Spleen (tissue), 11 donors: ENCODE data around the gene MEGF8. TPM values are rescaled to one million over a fixed set of nuclear protein-coding genes. Genes with fewer than 3 reads are reported as not detected.

Experiments
- microRNA-seq, 3 donors: library from miRNA; unstranded; fragments of <30 nt; microRNA quantifications; one replicate each; pipeline versions ENCODE4 to v1.1.0, GENCODE V29; 2019 to 2020
- polyA plus RNA-seq, 3 donors: library from polyadenylated mRNA; stranded (reverse); fragments of 200-250 nt; gene quantifications; one replicate each; pipeline ENCODE4 v1.2.1, GENCODE V29; 2013
- small RNA-seq, 4 donors: library from RNA; depleted of rRNA; stranded (forward); fragments of <200 nt; gene quantifications; one replicate each; pipeline ENCODE3, GENCODE V24; 2016
- total RNA-seq, 7 donors: library from RNA; depleted of rRNA in 3 of 7; stranded (reverse); fragments of >200 nt in 3 of 7; fragmentation: NEBNext Ultra II Directional in 4 of 7; extraction: Animal tissue kit (Norgen Biotek cat#: 25700) in 4 of 7; gene quantifications; one replicate each; pipeline versions ENCODE4 v1.1.0 to v1.2.1, GENCODE V29; 2016 to 2021
- donor health status: healthy with polysubstance abuse.
- donor health status: DM: no; HTN: no; CAD: no; lungs with moderate emphysema.
- donor health status: DM: no; HTN: no; CAD: no.
- donor health status: Bipolar disorder and iron deficiency.
- donor health status: healthy.
- donor health status: DM: no; HTN: no; CAD: no.
- donor health status: DM: yes; HTN: yes; CAD: no.

MEGF8 gene
- total and polyA plus RNA-seq, 10 donors: 2.3 to 26.2 (median 18.7) TPM

Small RNA genes lying within 50 kb of the gene (microRNA-seq; reads per million reads assigned to microRNA genes)
- gene MIR8077: 0 to 0.35 (median 0) reads per million in 3 donors

Small RNA genes lying within 50 kb of the gene (small RNA-seq; reads per million reads assigned to genes)
- 0 reads per million in 4 donors for gene MIR8077

Other genes with a start within 250 kb of the MEGF8 start
- 10 to 100 TPM; 12.0 to 21.0 (median 17.4) TPM for gene ZNF574, start 249.5 kb upstream of the MEGF8 start, total RNA-seq
- gene ZNF574, start 249.5 kb upstream of the MEGF8 start, polyA plus RNA-seq: 10 to 100 TPM in 1 of 3 donors, 1 to 10 TPM in 2; 4.7 to 10.5 (median 4.9) TPM
- 10 to 100 TPM; 22.7 to 67.4 (median 45.4) TPM for gene POU2F2, start 193.2 kb upstream of the MEGF8 start, total RNA-seq
- 10 to 100 TPM; 22.3 to 48.5 (median 33.3) TPM for gene POU2F2, start 193.2 kb upstream of the MEGF8 start, polyA plus RNA-seq
- 10 to 100 TPM; 43.3 to 73.9 (median 48.5) TPM for gene DEDD2, start 108.0 kb upstream of the MEGF8 start, total RNA-seq
- 10 to 100 TPM; 24.7 to 52.1 (median 29.4) TPM for gene DEDD2, start 108.0 kb upstream of the MEGF8 start, polyA plus RNA-seq
- 10 to 100 TPM in 4 of 7 donors, 1 to 10 TPM in 3; 6.5 to 15.0 (median 10.2) TPM for gene ZNF526, start 105.3 kb upstream of the MEGF8 start, total RNA-seq
- gene ZNF526, start 105.3 kb upstream of the MEGF8 start, polyA plus RNA-seq: 1 to 10 TPM; 1.9 to 6.1 (median 2.8) TPM
- gene GSK3A, start 83.0 kb upstream of the MEGF8 start, total RNA-seq: 10 to 100 TPM; 20.8 to 33.1 (median 31.1) TPM
- 10 to 100 TPM; 22.7 to 39.3 (median 26.4) TPM for gene GSK3A, start 83.0 kb upstream of the MEGF8 start, polyA plus RNA-seq
- gene ERF, start 70.5 kb upstream of the MEGF8 start, total RNA-seq: 10 to 100 TPM; 36.8 to 73.1 (median 56.4) TPM
- 10 to 100 TPM; 13.5 to 49.7 (median 17.7) TPM for gene ERF, start 70.5 kb upstream of the MEGF8 start, polyA plus RNA-seq
- gene CIC, start 56.4 kb upstream of the MEGF8 start, total RNA-seq: 100 to 1,000 TPM in 1 of 7 donors, 10 to 100 TPM in 6; 63.8 to 100 (median 76.7) TPM
- 10 to 100 TPM; 12.5 to 43.6 (median 16.8) TPM for gene CIC, start 56.4 kb upstream of the MEGF8 start, polyA plus RNA-seq
- 1 to 10 TPM in 2 of 7 donors, under 1 TPM in 3, not detected in 2; 0.46 to 1.2 (median 0.60) TPM for gene PRR19, start 23.5 kb upstream of the MEGF8 start, total RNA-seq
- gene PRR19, start 23.5 kb upstream of the MEGF8 start, polyA plus RNA-seq: under 1 TPM; 0.33 to 0.61 (median 0.49) TPM
- gene PAFAH1B3, start 23.0 kb upstream of the MEGF8 start, total RNA-seq: 10 to 100 TPM; 13.7 to 20.3 (median 15.5) TPM
- gene PAFAH1B3, start 23.0 kb upstream of the MEGF8 start, polyA plus RNA-seq: 10 to 100 TPM; 24.3 to 34.3 (median 29.9) TPM
- gene TMEM145, start 12.3 kb upstream of the MEGF8 start, total RNA-seq: 1 to 10 TPM in 2 of 7 donors, under 1 TPM in 4, not detected in 1; 0.28 to 2.3 (median 0.79) TPM
- under 1 TPM; 0.13 to 0.43 (median 0.21) TPM for gene TMEM145, start 12.3 kb upstream of the MEGF8 start, polyA plus RNA-seq
- 1 to 10 TPM in 4 of 7 donors, under 1 TPM in 1, not detected in 2; 0.80 to 2.8 (median 2.5) TPM for gene CNFN, start 64.7 kb downstream of the MEGF8 start, total RNA-seq
- 10 to 100 TPM; 13.1 to 16.8 (median 15.7) TPM for gene CNFN, start 64.7 kb downstream of the MEGF8 start, polyA plus RNA-seq
- gene LIPE, start 101.8 kb downstream of the MEGF8 start, total RNA-seq: 10 to 100 TPM; 20.7 to 43.7 (median 25.3) TPM
- 10 to 100 TPM; 20.6 to 39.5 (median 21.1) TPM for gene LIPE, start 101.8 kb downstream of the MEGF8 start, polyA plus RNA-seq
- gene CXCL17, start 117.3 kb downstream of the MEGF8 start, total RNA-seq: not detected
- under 1 TPM; 0.11 to 0.19 (median 0.12) TPM for gene CXCL17, start 117.3 kb downstream of the MEGF8 start, polyA plus RNA-seq
- 10 to 100 TPM; 14.4 to 33.5 (median 18.0) TPM for gene CEACAM1, start 202.8 kb downstream of the MEGF8 start, total RNA-seq
- 1 to 10 TPM; 1.5 to 2.6 (median 2.1) TPM for gene CEACAM1, start 202.8 kb downstream of the MEGF8 start, polyA plus RNA-seq